OCI-LY7 (cell line): Measurements from ENCODE around the gene KCNMA1. TPM values are rescaled to one million over a fixed set of nuclear protein-coding genes. Genes with fewer than 3 reads are reported as not detected.

ENCODE experiments used
- BruUV-seq: library from RNA; stranded (reverse); fragments of 400-500 nt; replicated peaks from 2 replicates; lab custom pipeline; 2021; lab: Mats Ljungman, UMichigan
- CTCF ChIA-PET: fragments of 300-600 bp; sonication (Branson Sonifier 250); formaldehyde crosslinking; loops from one replicate; lab custom pipeline; 2022; ENCODE audit warnings: antibody characterized with exemption; ENCODE audit not compliant: unreplicated experiment; lab: Charles Lee
- POLR2A ChIA-PET: fragments of 300-600 bp; sonication (Branson Sonifier 250); formaldehyde crosslinking; loops from one replicate; lab custom pipeline; 2022; ENCODE audit warnings: antibody characterized with exemption; lab: Charles Lee
- DNase-seq: peaks from one replicate; pipeline ENCODE4 v3.0.0-alpha.2; 2015; ENCODE audit warnings: low spot score
- H2AFZ ChIP-seq: fragments of 200-600 bp; sonication (generic), shearing (Covaris generic); 2 replicates; pipeline ENCODE4 v1.6.1; 2014; ENCODE audit warnings: mild to moderate bottlenecking, antibody characterized with exemption, low read length, moderate library complexity
- H3K27ac ChIP-seq: fragments of 200-600 bp; sonication (generic); 2 replicates; pipeline ENCODE4 v1.5.1; 2014; ENCODE audit warnings: mixed run types, low read depth, mild to moderate bottlenecking, moderate library complexity, low read length, inconsistent platforms; ENCODE audit not compliant: poor library complexity, severe bottlenecking
- H3K36me3 ChIP-seq: fragments of 200-600 bp; sonication (generic); 2 replicates; pipeline ENCODE4 v1.6.1; 2014; ENCODE audit warnings: mild to moderate bottlenecking, antibody characterized with exemption, low read length, moderate library complexity, mixed read lengths; ENCODE audit not compliant: insufficient read depth
- H3K4me1 ChIP-seq: fragments of 200-600 bp; sonication (generic); 2 replicates; pipeline ENCODE4 v1.5.1; 2014; ENCODE audit warnings: mild to moderate bottlenecking, low read length; ENCODE audit not compliant: insufficient read depth, poor library complexity, severe bottlenecking
- H3K4me2 ChIP-seq: fragments of 200-600 bp; sonication (generic); 2 replicates; pipeline ENCODE4 v1.6.1; 2014; ENCODE audit warnings: mild to moderate bottlenecking, low read length
- H3K4me3 ChIP-seq: fragments of 200-600 bp; sonication (generic); 2 replicates; pipeline ENCODE4 v1.5.1; 2014; ENCODE audit warnings: mild to moderate bottlenecking, low read depth, low read length; ENCODE audit not compliant: poor library complexity, severe bottlenecking
- H3K79me2 ChIP-seq: fragments of 200-600 bp; sonication (generic); 2 replicates; pipeline ENCODE4 v1.6.1; 2016; ENCODE audit warnings: low read depth, mild to moderate bottlenecking, low read length, moderate library complexity, mixed read lengths; ENCODE audit not compliant: insufficient read depth
- H3K9me2 ChIP-seq: fragments of 200-600 bp; sonication (generic); 2 replicates; pipeline ENCODE4 v1.6.1; 2016; ENCODE audit warnings: mild to moderate bottlenecking, low read length, mixed read lengths; ENCODE audit not compliant: insufficient read depth
- H3K9me3 ChIP-seq: fragments of 200-600 bp; sonication (generic); 2 replicates; pipeline ENCODE4 v1.6.1; 2014; ENCODE audit warnings: mild to moderate bottlenecking, mixed run types, low read length, mixed read lengths
- H4K20me1 ChIP-seq: fragments of 200-600 bp; sonication (generic); 2 replicates; pipeline ENCODE4 v1.6.1; 2014; ENCODE audit warnings: mild to moderate bottlenecking, antibody characterized with exemption, low read length, moderate library complexity, mixed read lengths; ENCODE audit not compliant: insufficient read depth
- EZH2phosphoT487 ChIP-seq: fragments of 200-600 bp; sonication (generic); IDR thresholded peaks from 2 replicates; pipeline ENCODE4 v1.6.1; 2018; ENCODE audit warnings: low read depth, borderline replicate concordance, mild to moderate bottlenecking, mixed run types, antibody characterized with exemption, low read length, moderate library complexity, mixed read lengths
- intact Hi-C: fragments of 100-400 bp; cut with micrococcal nuclease; formaldehyde crosslinking; loops from one replicate; pipeline ENCODE4 v1.10.0; 2022; ENCODE audit not compliant: unreplicated experiment
- total RNA-seq, 2 experiments: library from RNA; depleted of rRNA in 1 of 2; stranded (reverse); fragments of >200 nt in 1 of 2; shearing (Covaris generic) in 1 of 2; gene quantifications; 2 replicates each; pipeline ENCODE4 v1.2.3, GENCODE V29; 2014 to 2022
- TF ChIP-seq, protein P1 (sequence below): fragments of 200-600 bp; sonication (generic); conservative IDR thresholded peaks from 2 replicates; pipeline ENCODE4 v1.5.1; 2014; ENCODE audit warnings: mild to moderate bottlenecking, antibody characterized with exemption, low read length, moderate library complexity, mixed read lengths

The KCNMA1 gene
- total RNA-seq, 2 experiments from 2014 or later = not detected

DNA sequence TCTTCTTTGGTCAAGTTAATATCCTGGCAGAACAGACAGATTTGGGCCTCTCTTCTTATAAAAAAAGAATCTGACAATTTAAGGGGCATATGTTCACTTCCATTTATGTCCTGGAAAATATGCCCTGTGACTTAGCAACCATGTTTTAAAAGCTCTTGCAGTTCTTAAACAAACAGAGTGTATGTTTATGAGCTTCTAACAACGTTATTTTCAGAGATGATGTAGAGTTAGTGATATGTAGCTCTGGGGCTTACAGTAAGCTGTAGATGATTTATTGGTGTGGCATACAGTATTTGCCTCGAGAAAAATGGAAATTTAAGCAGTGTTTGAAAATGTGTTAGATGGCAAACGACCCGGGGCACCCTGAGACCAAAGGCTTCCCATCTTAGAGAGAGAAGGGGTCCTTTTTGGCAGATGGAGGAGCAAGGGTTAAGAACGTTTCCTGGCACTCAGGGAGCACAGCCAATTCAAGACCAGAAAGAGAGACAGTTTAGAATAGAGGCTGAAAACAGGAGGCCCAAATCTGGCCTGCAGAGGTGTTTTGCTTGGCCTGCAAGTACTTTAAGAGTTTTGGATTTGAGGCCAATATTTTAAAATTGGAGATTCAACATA lies 397.5 kb downstream of the KCNMA1 start:
- Histone ChIP-seq H3K4me2 (no peak overlapping the region), H2AFZ (no peak overlapping the region), H3K79me2 (no peaks in the 10 kb centered on the region), H3K27ac (no peak overlapping the region), H3K4me3 (no peak overlapping the region), H3K4me1 (no peaks in the 10 kb centered on the region), H4K20me1 (no peaks in the 10 kb centered on the region), H3K9me3 (no peaks in the 10 kb centered on the region), H3K36me3 (no peaks in the 10 kb centered on the region), H3K9me2 (no peaks in the 10 kb centered on the region)
- intact Hi-C loops = no loop called here
- ChIA-PET CTCF (no interaction called here), POLR2A (interaction anchor here (0.7 kb wide), 1 partner anchor 315 kb away, joined by 3 read pairs; no protein-coding TSS in a partner anchor)
- TF ChIP-seq, protein P1, sequence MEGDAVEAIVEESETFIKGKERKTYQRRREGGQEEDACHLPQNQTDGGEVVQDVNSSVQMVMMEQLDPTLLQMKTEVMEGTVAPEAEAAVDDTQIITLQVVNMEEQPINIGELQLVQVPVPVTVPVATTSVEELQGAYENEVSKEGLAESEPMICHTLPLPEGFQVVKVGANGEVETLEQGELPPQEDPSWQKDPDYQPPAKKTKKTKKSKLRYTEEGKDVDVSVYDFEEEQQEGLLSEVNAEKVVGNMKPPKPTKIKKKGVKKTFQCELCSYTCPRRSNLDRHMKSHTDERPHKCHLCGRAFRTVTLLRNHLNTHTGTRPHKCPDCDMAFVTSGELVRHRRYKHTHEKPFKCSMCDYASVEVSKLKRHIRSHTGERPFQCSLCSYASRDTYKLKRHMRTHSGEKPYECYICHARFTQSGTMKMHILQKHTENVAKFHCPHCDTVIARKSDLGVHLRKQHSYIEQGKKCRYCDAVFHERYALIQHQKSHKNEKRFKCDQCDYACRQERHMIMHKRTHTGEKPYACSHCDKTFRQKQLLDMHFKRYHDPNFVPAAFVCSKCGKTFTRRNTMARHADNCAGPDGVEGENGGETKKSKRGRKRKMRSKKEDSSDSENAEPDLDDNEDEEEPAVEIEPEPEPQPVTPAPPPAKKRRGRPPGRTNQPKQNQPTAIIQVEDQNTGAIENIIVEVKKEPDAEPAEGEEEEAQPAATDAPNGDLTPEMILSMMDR = no peak
- no peak for TF ChIP-seq EZH2phosphoT487
- BruUV-seq = no TSS peak
- DNase-seq = no peak

DNA sequence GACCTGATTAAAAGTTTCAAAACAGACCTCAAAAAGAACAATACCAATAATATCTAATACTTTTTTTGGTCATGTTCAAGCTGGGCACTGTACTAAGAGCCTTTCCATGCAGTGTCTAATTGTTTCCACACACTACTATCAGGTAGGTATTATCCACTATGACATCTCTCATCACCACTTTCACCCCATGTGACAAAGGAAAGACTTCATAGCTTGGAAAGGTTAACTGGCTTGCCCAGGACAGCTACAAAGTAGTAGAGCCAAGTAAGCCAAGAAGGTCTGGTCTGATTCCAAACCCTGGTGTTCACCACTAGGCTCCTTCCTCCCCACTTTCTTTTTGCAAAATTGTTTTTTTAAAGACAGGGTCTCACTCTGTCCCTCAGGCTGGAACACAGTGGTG lies 400.5 kb downstream of the KCNMA1 start:
- CTCF ChIA-PET = no interaction called here
- no peaks in the 10 kb centered on the region for H3K9me2 ChIP-seq
- no peaks in the 10 kb centered on the region for H3K79me2 ChIP-seq
- H3K36me3 ChIP-seq = no peaks in the 10 kb centered on the region
- BruUV-seq = no TSS peak
- H3K4me3 ChIP-seq = no peak overlapping the region
- H2AFZ ChIP-seq = no peak overlapping the region
- no peak for TF ChIP-seq EZH2phosphoT487
- TF ChIP-seq, protein P1 = no peak
- no peaks in the 10 kb centered on the region for H4K20me1 ChIP-seq
- intact Hi-C loops = no loop called here
- H3K9me3 ChIP-seq = no peaks in the 10 kb centered on the region
- no peak overlapping the region for H3K27ac ChIP-seq
- H3K4me2 ChIP-seq = no peak overlapping the region
- no peaks in the 10 kb centered on the region for H3K4me1 ChIP-seq
- DNase-seq = no peak
- POLR2A ChIA-PET = no interaction called here

DNA sequence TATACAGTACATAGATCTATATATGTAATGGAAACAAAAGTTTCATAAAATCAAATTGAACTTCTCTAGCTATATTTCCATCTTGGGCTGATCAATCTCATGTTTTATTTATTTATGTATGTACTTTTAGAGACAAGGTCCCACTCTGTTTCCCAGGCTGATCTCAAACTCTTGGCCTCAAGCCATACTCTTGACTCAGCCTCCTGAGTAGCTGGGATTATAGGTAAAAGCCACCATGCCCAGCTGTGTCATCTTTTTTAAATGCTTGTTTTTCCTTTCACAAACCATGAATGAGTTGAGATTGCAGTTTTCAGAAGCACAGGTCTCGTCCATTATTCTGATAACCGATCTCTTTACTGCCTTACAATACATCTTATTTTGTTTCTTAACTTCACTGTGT lies 400.9 kb downstream of the KCNMA1 start:
- ChIA-PET POLR2A (no interaction called here), CTCF (no interaction called here)
- no TSS peak for BruUV-seq
- DNase-seq = no peak
- H3K9me3 ChIP-seq = no peaks in the 10 kb centered on the region
- TF ChIP-seq, protein P1 = no peak
- no peak for TF ChIP-seq EZH2phosphoT487
- H3K4me2 ChIP-seq = no peak overlapping the region
- no peaks in the 10 kb centered on the region for H3K4me1 ChIP-seq
- H3K27ac ChIP-seq = no peak overlapping the region
- no peaks in the 10 kb centered on the region for H3K36me3 ChIP-seq
- intact Hi-C loops = no loop called here
- H2AFZ ChIP-seq = no peak overlapping the region
- no peaks in the 10 kb centered on the region for H3K9me2 ChIP-seq
- H3K79me2 ChIP-seq = no peaks in the 10 kb centered on the region
- no peak overlapping the region for H3K4me3 ChIP-seq
- no peaks in the 10 kb centered on the region for H4K20me1 ChIP-seq
